Tibial nerve (tissue), 4 donors: ENCODE results near the gene NACA.

Experiments used
- CTCF ChIP-seq, 5 experiments: fragments of 200-600 bp in 3 of 5; fragments of 450-650 bp in 2 of 5; sonication (generic) in 3 of 5; IDR thresholded peaks; one replicate each; pipeline ENCODE4 v1.5.1; 2016 to 2019; ENCODE audit warnings: antibody characterized with exemption in 5 of 5, mild to moderate bottlenecking in 3 of 5, moderate library complexity in 2 of 5
- EP300 ChIP-seq, 2 donors: sonication (generic); formaldehyde crosslinking; IDR thresholded peaks; one replicate each; pipeline ENCODE4 v1.6.1; 2017; ENCODE audit warnings: antibody characterized with exemption in 2 of 2, mild to moderate bottlenecking in 1 of 2
- POLR2A ChIP-seq, 2 donors: fragments of 450-650 bp; IDR thresholded peaks; one replicate each; pipeline ENCODE4 v1.6.1; 2017; ENCODE audit warnings: antibody characterized with exemption in 2 of 2, mild to moderate bottlenecking in 2 of 2, moderate library complexity in 2 of 2

GRCh38 chr12:56758728-56759262, 33.7 kb upstream of the NACA start:
- no peak for TF ChIP-seq CTCF (IDR thresholded peaks at IDR 0.05)
- TF ChIP-seq EP300 (IDR thresholded peaks at IDR 0.05): no peak
- no peak for TF ChIP-seq POLR2A (IDR thresholded peaks at IDR 0.05)
